Measurements from ENCODE around the gene ARHGAP12. TPM values are rescaled to one million over a fixed set of nuclear protein-coding genes. Genes with fewer than 3 reads are reported as not detected.
"Not testable (repeated sequence)": the region's sequence is repeated elsewhere in the genome, so short reads cannot be mapped to it uniquely, and the experiment has no call there.

ARHGAP12 gene
- total RNA-seq, 2 experiments from 2014 or later = 11.8 to 14.5 TPM

- TF ChIP-seq CTCF (conservative IDR thresholded peaks at IDR 0.05; ENCODE audit: low read length) = no peak
- no peak for TF ChIP-seq EZH2phosphoT487 (IDR thresholded peaks at IDR 0.05; ENCODE audit: borderline replicate concordance, low read depth, low read length)
- peaks cover 24% of the 10 kb centered on the region for H3K36me3 ChIP-seq (ENCODE audit: insufficient read depth, low read length)
- H3K27ac ChIP-seq (ENCODE audit: low read depth, low read length, poor library complexity, severe bottlenecking) = no peak overlapping the region
- intact Hi-C loops (cut with micrococcal nuclease; ENCODE audit: unreplicated experiment) = no loop called here
- H3K79me2 ChIP-seq (ENCODE audit: insufficient read depth, low read depth, low read length) = peaks cover 21% of the 10 kb centered on the region; the same call in 1 of the 2 replicates
- H3K9me2 ChIP-seq (ENCODE audit: insufficient read depth, low read length) = no peaks in the 10 kb centered on the region
- no peak overlapping the region for H3K4me2 ChIP-seq (ENCODE audit: low read length)
- H3K4me3 ChIP-seq (ENCODE audit: low read depth, low read length, poor library complexity, severe bottlenecking) = no peak overlapping the region
- no peaks in the 10 kb centered on the region for H3K4me1 ChIP-seq (ENCODE audit: insufficient read depth, low read length, poor library complexity, severe bottlenecking)
- H4K20me1 ChIP-seq (ENCODE audit: insufficient read depth, low read length) = no peaks in the 10 kb centered on the region
- H3K9me3 ChIP-seq (ENCODE audit: low read length) = no peaks in the 10 kb centered on the region; the same call in 1 of the 2 replicates
- CTCF ChIA-PET (ENCODE audit: unreplicated experiment) = interaction anchor here (1.0 kb wide), 1 partner anchor 19 kb away, joined by 3 read pairs; no protein-coding TSS in a partner anchor
- POLR2A ChIA-PET = interaction anchor here (0.5 to 0.9 kb wide), 2 partner anchors 17 to 484 kb away, joined by 3 to 6 read pairs; no protein-coding TSS in a partner anchor
- BruUV-seq (replicated peaks) = no TSS peak
- DNase-seq (ENCODE audit: low spot score) = no peak
- no peak overlapping the region for H2AFZ ChIP-seq (ENCODE audit: low read length)
Observed at GRCh38 chr10:31902625-31903024, 26.0 kb downstream of the ARHGAP12 start.

- ChIA-PET CTCF (ENCODE audit: unreplicated experiment) (no interaction called here), POLR2A (no interaction called here)
- Histone ChIP-seq H4K20me1 (ENCODE audit: insufficient read depth, low read length) (no peaks in the 10 kb centered on the region), H3K4me2 (ENCODE audit: low read length) (no peak overlapping the region), H3K9me2 (ENCODE audit: insufficient read depth, low read length) (no peaks in the 10 kb centered on the region), H3K27ac (ENCODE audit: low read depth, low read length, poor library complexity, severe bottlenecking) (no peak overlapping the region), H3K9me3 (ENCODE audit: low read length) (no peaks in the 10 kb centered on the region; the same call in 1 of the 2 replicates), H3K4me1 (ENCODE audit: insufficient read depth, low read length, poor library complexity, severe bottlenecking) (no peaks in the 10 kb centered on the region), H3K4me3 (ENCODE audit: low read depth, low read length, poor library complexity, severe bottlenecking) (no peak overlapping the region), H3K79me2 (ENCODE audit: insufficient read depth, low read depth, low read length) (peaks cover 13% of the 10 kb centered on the region; the same call in 1 of the 2 replicates), H2AFZ (ENCODE audit: low read length) (no peak overlapping the region), H3K36me3 (ENCODE audit: insufficient read depth, low read length) (no peaks in the 10 kb centered on the region; the same call in 1 of the 2 replicates)
- intact Hi-C loops (cut with micrococcal nuclease; ENCODE audit: unreplicated experiment) = no loop called here
- BruUV-seq (replicated peaks) = no TSS peak
- no peak for DNase-seq (ENCODE audit: low spot score)
- no peak for TF ChIP-seq CTCF (conservative IDR thresholded peaks at IDR 0.05; ENCODE audit: low read length)
- TF ChIP-seq EZH2phosphoT487 (IDR thresholded peaks at IDR 0.05; ENCODE audit: borderline replicate concordance, low read depth, low read length) = no peak
Observed at GRCh38 chr10:31897506-31897905, 31.1 kb downstream of the ARHGAP12 start.

- Histone ChIP-seq H4K20me1 (ENCODE audit: insufficient read depth, low read length) (no peaks in the 10 kb centered on the region), H3K27ac (ENCODE audit: low read depth, low read length, poor library complexity, severe bottlenecking) (no peak overlapping the region), H3K4me1 (ENCODE audit: insufficient read depth, low read length, poor library complexity, severe bottlenecking) (no peaks in the 10 kb centered on the region), H3K36me3 (ENCODE audit: insufficient read depth, low read length) (no peaks in the 10 kb centered on the region; the same call in 1 of the 2 replicates), H3K9me3 (ENCODE audit: low read length) (no peaks in the 10 kb centered on the region; the same call in 1 of the 2 replicates), H2AFZ (ENCODE audit: low read length) (no peak overlapping the region), H3K4me2 (ENCODE audit: low read length) (no peak overlapping the region), H3K79me2 (ENCODE audit: insufficient read depth, low read depth, low read length) (peaks cover 9% of the 10 kb centered on the region; the same call in 1 of the 2 replicates), H3K9me2 (ENCODE audit: insufficient read depth, low read length) (no peaks in the 10 kb centered on the region), H3K4me3 (ENCODE audit: low read depth, low read length, poor library complexity, severe bottlenecking) (no peak overlapping the region)
- TF ChIP-seq EZH2phosphoT487 (IDR thresholded peaks at IDR 0.05; ENCODE audit: borderline replicate concordance, low read depth, low read length) = no peak
- TF ChIP-seq CTCF (conservative IDR thresholded peaks at IDR 0.05; ENCODE audit: low read length) = no peak
- POLR2A ChIA-PET = interaction anchor here (1.3 to 1.5 kb wide), 2 partner anchors 12 to 26 kb away, joined by 5 to 6 read pairs; no protein-coding TSS in a partner anchor
- no peak for DNase-seq (ENCODE audit: low spot score)
- CTCF ChIA-PET (ENCODE audit: unreplicated experiment) = no interaction called here
- intact Hi-C loops (cut with micrococcal nuclease; ENCODE audit: unreplicated experiment) = no loop called here
- no TSS peak for BruUV-seq (replicated peaks)
Observed at GRCh38 chr10:31896968-31897384, 31.7 kb downstream of the ARHGAP12 start.

- H3K9me3 ChIP-seq (ENCODE audit: low read length); H3K9me2 ChIP-seq (ENCODE audit: insufficient read depth, low read length); H3K27ac ChIP-seq (ENCODE audit: low read depth, low read length, poor library complexity, severe bottlenecking); CTCF ChIA-PET (ENCODE audit: unreplicated experiment); H4K20me1 ChIP-seq (ENCODE audit: insufficient read depth, low read length); H3K4me1 ChIP-seq (ENCODE audit: insufficient read depth, low read length, poor library complexity, severe bottlenecking); H3K4me2 ChIP-seq (ENCODE audit: low read length); intact Hi-C loops (cut with micrococcal nuclease; ENCODE audit: unreplicated experiment); BruUV-seq (replicated peaks); H3K79me2 ChIP-seq (ENCODE audit: insufficient read depth, low read depth, low read length); DNase-seq (ENCODE audit: low spot score); H2AFZ ChIP-seq (ENCODE audit: low read length); H3K36me3 ChIP-seq (ENCODE audit: insufficient read depth, low read length); H3K4me3 ChIP-seq (ENCODE audit: low read depth, low read length, poor library complexity, severe bottlenecking): not testable (repeated sequence)
- POLR2A ChIA-PET = interaction anchor here (1.5 kb wide), 1 partner anchor 27 kb away, joined by 6 read pairs; no protein-coding TSS in a partner anchor
Observed at GRCh38 chr10:31895722-31896121, 32.9 kb downstream of the ARHGAP12 start.

Data from OCI-LY7 (cell line).